GM06990 (cell line): ENCODE measurements around the gene CRYL1.

ENCODE experiments used
- DNase-seq: peaks from one replicate; pipeline ENCODE4 v3.0.0-alpha.2; 2011; ENCODE audit not compliant: insufficient read length; ENCODE audit errors: extremely low read depth
- H3K27me3 ChIP-seq: replicated peaks from 2 replicates; pipeline ENCODE4 v1.6.0; 2011; ENCODE audit warnings: low read length; ENCODE audit not compliant: control insufficient read depth, insufficient read depth
- H3K36me3 ChIP-seq: 2 replicates; pipeline ENCODE4 v1.5.1; 2011; ENCODE audit warnings: low read length; ENCODE audit not compliant: control insufficient read depth, insufficient read depth
- H3K4me3 ChIP-seq: replicated peaks from 2 replicates; pipeline ENCODE4 v1.5.1; 2011; ENCODE audit warnings: low read depth, mild to moderate bottlenecking, control low read depth, low read length
- CTCF ChIP-seq: IDR thresholded peaks from 2 replicates; pipeline ENCODE4 v1.5.1; 2011; ENCODE audit warnings: low read length, control low read depth, mild to moderate bottlenecking, inconsistent platforms; ENCODE audit not compliant: insufficient read depth, poor library complexity, severe bottlenecking

The CRYL1 gene

DNA sequence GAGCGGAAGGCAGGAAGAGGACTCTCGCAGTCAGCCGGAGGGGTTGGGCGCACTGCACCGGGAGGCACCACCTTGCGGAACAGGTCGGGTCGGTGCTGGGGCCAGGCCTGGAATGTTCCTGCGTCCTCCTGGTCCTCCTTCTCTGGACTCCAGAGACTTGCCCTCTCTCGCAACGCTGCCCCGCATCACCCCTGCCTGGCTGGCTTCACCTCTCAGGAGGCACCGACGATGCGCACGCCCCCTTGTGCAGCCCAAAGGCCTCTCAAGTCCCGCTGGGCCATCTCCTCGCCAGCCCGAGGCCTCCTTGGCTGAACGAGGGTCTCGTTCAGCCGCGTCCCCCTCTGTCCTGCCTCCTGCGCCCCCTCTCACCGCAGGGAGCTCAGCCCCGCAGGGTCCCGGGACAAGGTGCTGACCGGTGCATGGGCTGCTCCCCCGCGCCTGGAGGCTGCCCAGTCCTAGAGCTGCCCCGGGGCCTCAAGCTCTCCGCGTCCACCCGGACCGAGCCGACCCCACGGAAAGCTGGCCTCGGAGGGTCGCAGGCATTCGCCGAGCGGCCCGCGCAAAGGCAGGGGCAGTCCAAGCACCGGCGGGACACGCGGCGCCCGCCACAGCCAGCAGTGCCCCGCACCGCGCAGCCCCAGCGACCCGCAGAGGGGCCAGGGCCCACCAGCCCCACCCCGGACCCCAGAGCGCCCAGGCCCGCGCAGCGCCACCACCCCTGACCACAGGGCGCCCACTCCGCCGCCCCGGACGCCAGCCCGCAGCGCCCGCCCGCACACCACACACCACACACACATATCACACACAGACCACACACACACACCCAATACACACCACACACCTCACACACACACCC lies 133.8 kb downstream of the CRYL1 start:
- Histone ChIP-seq H3K4me3 (no peak overlapping the region), H3K36me3 (no peaks in the 10 kb centered on the region), H3K27me3 (no peaks in the 10 kb centered on the region)
- DNase-seq, result no peak
- no peak for TF ChIP-seq CTCF

DNA sequence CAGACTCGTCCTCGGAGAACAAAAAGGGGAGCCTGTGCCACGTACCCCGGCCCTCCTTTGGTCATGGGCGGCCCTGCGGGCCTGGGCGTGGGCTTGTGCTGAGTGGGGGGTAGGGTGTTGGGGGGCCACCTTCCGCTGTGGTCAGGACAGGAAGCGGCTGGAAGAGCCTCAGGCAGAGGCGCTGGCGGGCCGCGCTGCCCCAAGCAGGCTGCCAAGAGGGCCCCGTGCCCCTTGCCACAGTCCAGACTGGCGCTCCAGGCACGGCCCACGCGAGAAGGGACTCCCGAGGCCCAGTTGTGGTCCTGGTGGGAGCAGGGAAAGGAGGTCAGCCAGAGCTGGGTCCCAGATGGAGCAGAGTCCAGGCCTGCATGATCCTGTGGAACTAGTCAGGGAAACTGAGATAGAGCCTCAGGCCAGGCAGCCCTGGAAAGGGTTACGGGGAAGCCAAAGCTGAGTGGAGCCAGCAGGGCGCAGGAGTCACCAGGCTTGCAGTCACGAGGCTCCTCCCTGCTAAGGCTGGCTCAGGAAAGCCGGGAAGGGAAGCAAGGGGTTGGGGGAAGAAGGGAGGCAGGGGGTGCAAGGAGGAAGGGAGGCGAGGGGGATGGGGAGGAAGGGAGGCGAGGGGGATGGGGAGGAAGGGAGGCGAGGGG lies 135.0 kb downstream of the CRYL1 start:
- DNase-seq, result no peak
- no peak for TF ChIP-seq CTCF
- no peaks in the 10 kb centered on the region for H3K27me3 ChIP-seq
- no peak overlapping the region for H3K4me3 ChIP-seq
- no peaks in the 10 kb centered on the region for H3K36me3 ChIP-seq

DNA sequence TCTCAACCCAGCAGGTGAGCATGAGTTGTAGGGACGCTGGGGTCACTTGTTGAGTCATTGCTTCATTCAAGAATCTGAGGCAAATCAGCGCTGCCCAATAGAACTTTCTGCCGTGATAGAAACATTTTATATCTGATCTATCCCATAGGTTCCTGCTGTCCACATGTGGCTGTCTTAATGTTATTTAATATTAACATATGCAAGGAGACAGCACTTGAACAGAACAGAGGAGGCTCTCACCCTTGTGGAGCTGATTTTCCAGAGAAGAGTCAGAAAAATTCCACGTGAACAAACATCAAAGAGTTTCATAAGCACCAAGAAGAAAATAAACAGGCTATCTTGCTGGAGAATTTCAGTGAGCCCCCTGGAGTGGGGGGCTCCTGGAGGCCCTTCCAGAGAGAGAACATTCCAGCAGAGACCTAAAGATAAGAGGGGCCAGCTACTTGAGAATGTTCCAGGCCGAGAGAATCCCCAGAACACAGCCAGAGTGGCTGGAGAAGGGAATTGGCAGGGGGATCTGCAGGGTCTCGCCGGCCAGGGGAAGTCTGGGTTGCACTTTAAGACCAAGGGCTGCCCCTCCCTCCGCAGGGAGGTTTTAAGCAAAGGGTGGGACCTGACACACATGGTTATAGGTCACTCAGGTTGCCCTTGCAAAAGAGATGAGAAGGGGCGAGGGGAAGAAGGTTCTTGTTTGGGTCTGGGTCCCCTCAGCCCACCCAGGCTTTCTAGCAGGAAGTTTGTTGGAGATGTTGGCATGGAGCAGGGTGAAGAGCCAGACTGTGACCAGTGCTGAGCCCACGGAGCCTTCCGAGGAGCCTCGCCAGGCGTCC lies 135.7 kb downstream of the CRYL1 start:
- no peaks in the 10 kb centered on the region for H3K27me3 ChIP-seq
- H3K36me3 ChIP-seq, result no peaks in the 10 kb centered on the region
- H3K4me3 ChIP-seq, result no peak overlapping the region
- DNase-seq, result no peak
- TF ChIP-seq CTCF, result no peak

GRCh38 chr13:20388184-20388583 lies 137.5 kb downstream of the CRYL1 start:
- no peak for DNase-seq
- TF ChIP-seq CTCF, result no peak
- H3K27me3 ChIP-seq, result no peaks in the 10 kb centered on the region
- no peaks in the 10 kb centered on the region for H3K36me3 ChIP-seq
- H3K4me3 ChIP-seq, result no peak overlapping the region

- no peaks in the 10 kb centered on the region for H3K36me3 ChIP-seq
- H3K27me3 ChIP-seq, result no peaks in the 10 kb centered on the region
- no peak for DNase-seq
- TF ChIP-seq CTCF, result no peak
- no peak overlapping the region for H3K4me3 ChIP-seq
These were observed 138.2 kb downstream of the CRYL1 start for GRCh38 chr13:20387441-20387971.
